Superior temporal gyrus (tissue), 1 donor: Measurements from ENCODE around the gene WDR45B.

ENCODE experiments used
- DNase-seq: peaks from one replicate; pipeline ENCODE4 v3.0.0-alpha.2; 2016; ENCODE audit errors: extremely low spot score

Gene WDR45B

GRCh38 chr17:82600731-82601446 is 47.4 kb downstream of the WDR45B start:
- no peak for DNase-seq

GRCh38 chr17:82599674-82600661 is 48.3 kb downstream of the WDR45B start:
- no peak for DNase-seq

GRCh38 chr17:82598256-82599119 is 49.8 kb downstream of the WDR45B start:
- no peak for DNase-seq

GRCh38 chr17:82596837-82597672 is 51.2 kb downstream of the WDR45B start:
- no peak for DNase-seq

- DNase-seq, result no peak
These were observed 51.9 kb downstream of the WDR45B start for GRCh38 chr17:82596296-82596695.

- DNase-seq, result no peak
These were observed 52.4 kb downstream of the WDR45B start for GRCh38 chr17:82595893-82596292.

- DNase-seq, result no peak
These were observed 53.7 kb downstream of the WDR45B start for GRCh38 chr17:82594571-82594970.

GRCh38 chr17:82593590-82594087 is 54.6 kb downstream of the WDR45B start:
- no peak for DNase-seq

- peak; percentile 84 for DNase-seq
These were observed 55.3 kb downstream of the WDR45B start for GRCh38 chr17:82592767-82593589.

GRCh38 chr17:82592289-82592766 is 55.9 kb downstream of the WDR45B start:
- DNase-seq, result no peak

- DNase-seq, result no peak
These were observed 57.2 kb downstream of the WDR45B start for GRCh38 chr17:82590881-82591539.

GRCh38 chr17:82590216-82590615 is 58.0 kb downstream of the WDR45B start:
- no peak for DNase-seq

GRCh38 chr17:82589851-82590180 is 58.4 kb downstream of the WDR45B start:
- no peak for DNase-seq

- no peak for DNase-seq
These were observed 59.7 kb downstream of the WDR45B start for GRCh38 chr17:82588266-82589175.

GRCh38 chr17:82587234-82588086 is 60.8 kb downstream of the WDR45B start:
- no peak for DNase-seq

GRCh38 chr17:82586576-82587233 is 61.5 kb downstream of the WDR45B start:
- DNase-seq, result no peak
